Gastroesophageal sphincter (tissue), 3 donors: ENCODE measurements around the gene CPSF6.

Experiments used
- CTCF ChIP-seq, 4 experiments: fragments of 200-600 bp in 2 of 4; fragments of 450-650 bp in 2 of 4; sonication (generic) in 1 of 4; IDR thresholded peaks; one replicate each; pipeline ENCODE4 v1.5.1; 2017 to 2019; ENCODE audit warnings: antibody characterized with exemption in 4 of 4, mild to moderate bottlenecking in 2 of 4, moderate library complexity in 2 of 4
- EP300 ChIP-seq: sonication (generic); formaldehyde crosslinking; IDR thresholded peaks from one replicate; pipeline ENCODE4 v1.6.1; 2017; ENCODE audit warnings: antibody characterized with exemption, mild to moderate bottlenecking
- POLR2AphosphoS5 ChIP-seq: sonication (generic); formaldehyde crosslinking; IDR thresholded peaks from one replicate; pipeline ENCODE4 v1.6.1; 2017; ENCODE audit warnings: antibody characterized with exemption

DNA sequence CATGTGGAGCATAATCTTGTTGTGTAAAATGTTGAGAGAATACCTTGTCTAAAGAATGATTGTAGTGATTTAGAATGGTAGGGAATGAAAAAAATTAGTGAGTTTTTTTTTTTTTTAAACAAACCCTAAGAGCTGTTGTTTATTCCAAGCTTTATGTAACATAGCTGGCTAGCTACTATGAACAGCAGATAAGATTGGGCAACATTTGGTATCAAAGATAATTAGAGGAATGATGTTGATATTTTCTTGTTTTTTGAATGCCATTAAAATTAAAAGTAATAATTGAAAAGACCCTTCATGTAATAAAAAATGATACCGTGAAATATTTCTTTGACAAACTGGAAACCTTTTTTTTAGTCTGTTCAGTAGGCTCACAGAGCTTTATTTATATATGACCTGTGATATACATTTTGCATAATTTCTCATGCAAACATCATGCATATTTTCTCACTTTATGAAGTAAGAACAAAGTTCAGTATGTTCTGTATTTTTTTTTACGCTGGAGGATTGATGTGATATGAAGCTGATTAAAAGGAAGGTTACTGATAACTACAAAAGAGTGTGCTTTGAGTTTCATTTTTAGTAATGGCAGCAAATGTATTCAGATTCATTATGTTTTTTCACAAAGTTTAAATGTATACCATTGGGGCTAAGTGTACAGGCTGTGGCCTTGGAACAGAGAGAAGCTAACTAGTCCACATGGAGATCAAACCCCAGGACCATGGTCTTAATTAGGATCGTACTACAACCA, 8.1 kb downstream of the CPSF6 start:
- TF ChIP-seq POLR2AphosphoS5 (no peak), CTCF (IDR thresholded peaks at IDR 0.05) (no peak), EP300 (no peak)
